Measurements from ENCODE around the gene TFR2.

DNA sequence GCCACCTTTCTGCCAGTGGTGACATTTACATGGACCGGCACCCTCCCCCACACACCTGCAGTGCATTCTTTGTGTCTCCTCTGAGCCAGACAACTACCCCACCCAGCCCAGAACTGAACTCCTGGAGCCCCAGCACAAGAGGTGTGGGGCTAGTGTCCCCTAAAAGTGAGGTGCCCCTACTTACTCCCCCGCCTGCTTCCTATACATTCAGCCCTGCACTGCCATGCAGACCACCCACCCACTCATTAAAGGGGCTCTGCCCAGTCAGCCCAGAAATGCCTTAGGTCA is 69.6 kb downstream of the TFR2 start:
- TF ChIP-seq, protein P1, sequence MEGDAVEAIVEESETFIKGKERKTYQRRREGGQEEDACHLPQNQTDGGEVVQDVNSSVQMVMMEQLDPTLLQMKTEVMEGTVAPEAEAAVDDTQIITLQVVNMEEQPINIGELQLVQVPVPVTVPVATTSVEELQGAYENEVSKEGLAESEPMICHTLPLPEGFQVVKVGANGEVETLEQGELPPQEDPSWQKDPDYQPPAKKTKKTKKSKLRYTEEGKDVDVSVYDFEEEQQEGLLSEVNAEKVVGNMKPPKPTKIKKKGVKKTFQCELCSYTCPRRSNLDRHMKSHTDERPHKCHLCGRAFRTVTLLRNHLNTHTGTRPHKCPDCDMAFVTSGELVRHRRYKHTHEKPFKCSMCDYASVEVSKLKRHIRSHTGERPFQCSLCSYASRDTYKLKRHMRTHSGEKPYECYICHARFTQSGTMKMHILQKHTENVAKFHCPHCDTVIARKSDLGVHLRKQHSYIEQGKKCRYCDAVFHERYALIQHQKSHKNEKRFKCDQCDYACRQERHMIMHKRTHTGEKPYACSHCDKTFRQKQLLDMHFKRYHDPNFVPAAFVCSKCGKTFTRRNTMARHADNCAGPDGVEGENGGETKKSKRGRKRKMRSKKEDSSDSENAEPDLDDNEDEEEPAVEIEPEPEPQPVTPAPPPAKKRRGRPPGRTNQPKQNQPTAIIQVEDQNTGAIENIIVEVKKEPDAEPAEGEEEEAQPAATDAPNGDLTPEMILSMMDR (conservative IDR thresholded peaks at IDR 0.05; ENCODE audit: low read length), result no peak
- TF ChIP-seq EZH2phosphoT487 (IDR thresholded peaks at IDR 0.05; ENCODE audit: borderline replicate concordance), result no peak
